ENCODE measurements around the gene PDLIM1. TPM values are rescaled to one million over a fixed set of nuclear protein-coding genes. Genes with fewer than 3 reads are reported as not detected.

The PDLIM1 gene
- total RNA-seq, 1 experiment from 2014 or later = 115 TPM

- no peak overlapping the region for H3K56ac ChIP-seq (ENCODE audit: insufficient read length, low read depth, low read length)
- H3K27me3 ChIP-seq (ENCODE audit: insufficient read depth, low read length) = no peaks in the 10 kb centered on the region
- H2BK5ac ChIP-seq (ENCODE audit: insufficient read length, low read length) = no peak overlapping the region
- no peak overlapping the region for H2BK15ac ChIP-seq (ENCODE audit: low read depth, low read length)
- peaks cover under 1% of the 10 kb centered on the region; the same call in 1 of the 2 replicates for H3K4me1 ChIP-seq (ENCODE audit: insufficient read depth, low read length)
- no peak overlapping the region for H3K23ac ChIP-seq (ENCODE audit: insufficient read length, low read depth, low read length)
- no peaks in the 10 kb centered on the region for H3K23me2 ChIP-seq (ENCODE audit: insufficient read length, low read depth, low read length, poor library complexity, severe bottlenecking)
- no peak overlapping the region for H3K14ac ChIP-seq (ENCODE audit: insufficient read depth, low read length)
- TF ChIP-seq CTCF (conservative IDR thresholded peaks at IDR 0.05) = no peak
- Mint-ChIP-seq H3K4me3 (no peak overlapping the region), H3K27ac (no peak overlapping the region), H3K36me3 (ENCODE audit: insufficient read depth in 1 of 3, low read depth in 3 of 3) (peaks cover under 1 to 22% (median 22%) of the 10 kb centered on the region in 3 experiments; a peak in 5 of 7 replicates), H3K27me3 (ENCODE audit: low read depth) (no peaks in the 10 kb centered on the region), H3K9me3 (no peaks in the 10 kb centered on the region; a peak in 2 of 5 replicates), H3K4me1 (peaks cover 9 to 17% of the 10 kb centered on the region in 2 experiments)
- no peak overlapping the region for H3K27ac ChIP-seq (ENCODE audit: insufficient read length, low read depth, low read length)
- H3K9me3 ChIP-seq (ENCODE audit: control insufficient read depth, low read depth, low read length) = no peaks in the 10 kb centered on the region
- no peak overlapping the region for H4K5ac ChIP-seq (ENCODE audit: insufficient read length, low read depth, low read length)
- DNase-seq = no peak
- no peak overlapping the region for H4K91ac ChIP-seq (ENCODE audit: insufficient read length, low read depth, low read length)
- H3K18ac ChIP-seq (ENCODE audit: insufficient read length, low read depth, low read length) = no peak overlapping the region
- H4K20me1 ChIP-seq (ENCODE audit: control insufficient read depth, insufficient read depth, insufficient read length) = no peaks in the 10 kb centered on the region
- H3T11ph ChIP-seq (ENCODE audit: low read length) = no peak overlapping the region
- H3K79me2 ChIP-seq (ENCODE audit: insufficient read depth, low read length) = no peaks in the 10 kb centered on the region
- no peak overlapping the region for H2BK20ac ChIP-seq (ENCODE audit: low read depth, low read length, poor library complexity, severe bottlenecking)
- WGBS (ENCODE audit: extremely low coverage, insufficient read length, low lambda C conversion rate) = no CpG with 5 or more reads among the region's 2 CpGs
- H3K4ac ChIP-seq (ENCODE audit: low read depth, low read length) = no peak overlapping the region
- no peak overlapping the region for H2AK5ac ChIP-seq (ENCODE audit: insufficient read length, low read length)
- no peak overlapping the region for H2BK12ac ChIP-seq (ENCODE audit: insufficient read length, low read depth, low read length)
- no peak overlapping the region for H3K4me2 ChIP-seq (ENCODE audit: insufficient read depth, insufficient read length, low read length)
- no peak overlapping the region for H2BK120ac ChIP-seq (ENCODE audit: low read depth, low read length, poor library complexity, severe bottlenecking)
- no peak overlapping the region for H4K8ac ChIP-seq (replicated peaks; ENCODE audit: insufficient read length, low read depth, low read length)
- no peak overlapping the region for H3K9ac ChIP-seq (ENCODE audit: extremely low read depth, insufficient read length, low read length)
- no peaks in the 10 kb centered on the region for H3K79me1 ChIP-seq (ENCODE audit: insufficient read depth, low read depth, low read length, poor library complexity, severe bottlenecking)
- H2AFZ ChIP-seq (ENCODE audit: low read length) = no peak overlapping the region
These were observed 76.4 kb downstream of the PDLIM1 start for GRCh38 chr10:95214369-95214768.
